Forelimb muscle (tissue), 1 donor: ENCODE measurements around the gene HPD. TPM values are rescaled to one million over a fixed set of nuclear protein-coding genes. Genes with fewer than 3 reads are reported as not detected.
"Not testable (repeated sequence)": the region's sequence is repeated elsewhere in the genome, so short reads cannot be mapped to it uniquely, and the experiment has no call there.

ENCODE experiments used
- DNase-seq: peaks from one replicate; pipeline ENCODE4 v3.0.0-alpha.2; 2013; ENCODE audit warnings: low read depth
- polyA plus RNA-seq: library from polyadenylated mRNA; unstranded; fragments of 120-200 nt; gene quantifications from one replicate; pipeline ENCODE4 v1.2.1, GENCODE V29; 2013; ENCODE audit not compliant: insufficient read length

The HPD gene
- polyA plus RNA-seq, 1 donor: 0.08 TPM

- no peak for DNase-seq
Observed at GRCh38 chr12:121799842-121800693, 58.6 kb downstream of the HPD start.

GRCh38 chr12:121799156-121799841, 59.4 kb downstream of the HPD start:
- DNase-seq: no peak

DNA sequence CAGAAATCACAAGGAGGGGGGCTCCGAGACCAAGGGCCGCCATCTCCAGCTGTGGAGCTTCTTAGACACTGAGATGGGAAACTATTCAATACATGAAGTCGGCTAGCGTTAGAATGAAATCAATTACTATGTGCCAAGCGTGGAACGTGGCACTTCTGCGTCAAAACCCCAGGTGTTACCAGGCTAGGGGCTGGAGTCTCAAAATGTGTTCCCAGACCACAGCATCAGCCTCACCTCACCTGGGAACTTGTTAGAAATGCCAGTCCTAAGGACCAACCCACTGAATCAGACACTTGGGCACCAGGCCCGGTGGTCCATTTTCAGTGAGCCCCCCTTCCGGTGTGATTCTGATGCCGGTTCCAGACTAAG, 59.9 kb downstream of the HPD start:
- DNase-seq: no peak

GRCh38 chr12:121797937-121798786, 60.5 kb downstream of the HPD start:
- DNase-seq: no peak

GRCh38 chr12:121796855-121797751, 61.6 kb downstream of the HPD start:
- DNase-seq: no peak

DNA sequence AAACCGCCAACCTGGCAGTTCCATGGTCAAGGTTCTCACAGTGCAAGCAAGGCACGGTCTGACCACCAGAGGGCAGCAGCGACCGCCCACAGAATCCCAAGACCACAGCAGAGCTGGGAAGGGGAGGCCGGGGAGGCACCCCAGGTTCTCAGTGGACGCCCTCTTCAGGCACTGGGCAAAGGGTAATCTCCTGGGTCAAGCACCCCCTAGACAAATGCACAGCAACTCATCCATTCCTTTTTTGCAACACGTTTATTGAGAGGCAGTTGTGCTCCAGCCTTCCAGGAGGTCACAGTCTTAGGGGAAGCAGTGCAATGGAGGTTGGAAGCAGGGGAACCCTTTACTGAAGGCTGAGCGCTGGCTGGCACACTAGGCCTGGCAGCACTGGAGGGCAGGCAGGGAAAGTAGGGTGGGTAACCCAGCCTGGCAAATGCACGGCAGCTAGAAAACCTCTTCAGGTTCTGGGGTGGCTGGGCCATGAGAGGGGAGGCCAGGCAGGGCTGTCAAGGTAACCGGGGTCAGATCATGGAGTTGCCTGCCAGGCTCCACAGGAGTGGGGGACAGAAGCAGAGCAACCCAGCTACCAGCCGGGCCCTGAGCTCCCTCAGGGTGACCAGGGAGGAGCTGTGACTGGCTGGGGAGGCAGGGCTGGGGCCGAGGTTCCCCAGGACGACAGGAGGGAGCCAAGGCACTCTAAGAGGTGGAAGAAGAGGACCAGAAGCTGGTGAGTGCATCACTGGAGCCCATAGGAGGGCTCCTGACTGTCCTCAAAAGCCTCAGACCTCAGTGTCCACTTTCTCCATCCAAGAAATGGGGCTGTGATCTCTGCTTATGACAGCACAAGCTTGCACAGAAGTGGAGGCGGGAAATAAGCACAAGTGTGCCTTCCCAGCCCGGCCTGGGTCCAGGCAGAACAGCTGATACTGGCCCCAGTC, 63.4 kb downstream of the HPD start:
- DNase-seq: peak; percentile 80

DNA sequence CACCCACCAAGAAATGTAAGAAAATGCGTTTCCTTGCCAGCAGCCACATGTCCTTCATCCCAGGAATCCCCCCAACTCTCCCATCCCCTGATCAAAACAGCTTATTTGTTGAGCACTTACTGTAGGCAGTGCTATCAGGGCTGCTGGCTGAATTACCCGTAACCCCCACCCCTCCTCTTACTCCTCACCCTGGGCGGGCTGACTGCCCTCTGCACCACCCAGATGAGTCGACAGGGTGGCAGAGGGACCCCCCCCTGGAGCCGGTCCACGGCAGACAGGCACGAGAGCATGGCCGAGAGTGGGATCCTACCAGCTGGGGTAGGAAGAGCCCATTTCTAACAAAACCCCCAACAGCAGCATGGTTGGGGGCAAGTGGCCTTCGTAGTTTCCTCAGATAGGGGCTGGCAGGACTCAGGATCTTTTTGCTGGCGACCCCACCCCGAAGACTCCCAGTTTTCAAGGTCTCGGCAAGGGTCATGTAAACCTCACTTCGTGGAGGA, 64.1 kb downstream of the HPD start:
- no peak for DNase-seq

GRCh38 chr12:121793838-121794533, 64.7 kb downstream of the HPD start:
- peak; percentile 71 for DNase-seq

DNA sequence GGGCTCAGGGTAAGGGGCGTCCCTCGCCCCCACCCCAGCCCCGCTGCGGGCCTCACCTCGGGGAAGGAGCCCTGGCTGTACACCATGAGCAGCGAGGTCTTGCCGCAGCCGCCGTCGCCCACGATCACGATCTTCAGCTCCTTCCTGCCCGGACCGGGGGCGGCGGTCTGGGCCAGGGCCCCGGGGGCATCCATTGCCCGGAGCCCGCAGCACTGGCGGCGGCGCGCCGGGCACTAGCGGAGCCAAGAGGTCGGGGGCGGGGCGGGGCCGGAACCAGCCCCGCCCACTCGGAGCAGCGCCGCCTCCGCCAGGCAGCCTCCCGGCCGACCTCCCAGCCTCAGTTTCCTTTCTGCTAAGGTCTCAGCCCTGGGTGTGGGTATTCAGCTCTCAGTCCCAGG, 65.2 kb downstream of the HPD start, which contains the start of gene RHOF:
Gene RHOF, minus strand, starts transcription at position 249 of the 398 bp plus-strand sequence. Its CDS starts 55 bp downstream, at position 194.
- DNase-seq: no peak

- no peak for DNase-seq
Observed at GRCh38 chr12:121792607-121793439, 65.8 kb downstream of the HPD start.

GRCh38 chr12:121791671-121792551, 66.7 kb downstream of the HPD start:
- DNase-seq: no peak

DNA sequence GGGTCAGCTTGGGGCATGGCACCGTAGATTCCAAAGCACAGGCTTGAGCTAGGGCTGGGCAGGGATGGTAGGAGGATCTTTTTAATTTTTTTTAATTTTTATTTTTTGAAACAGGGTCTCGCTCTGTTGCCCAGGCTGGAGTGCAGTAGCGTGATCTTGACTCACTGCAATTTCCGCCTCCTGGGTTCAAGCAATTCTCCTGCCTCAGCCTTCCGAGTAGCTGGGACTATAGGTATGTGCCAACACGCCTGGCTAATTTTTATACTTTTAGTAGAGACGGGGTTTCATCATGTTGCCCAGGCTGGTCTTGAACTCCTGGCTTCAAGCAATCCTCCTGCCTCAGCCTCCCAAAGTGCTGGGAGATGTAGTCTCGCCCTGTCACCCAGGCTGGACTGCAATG, 67.9 kb downstream of the HPD start:
- not testable (repeated sequence) for DNase-seq

DNA sequence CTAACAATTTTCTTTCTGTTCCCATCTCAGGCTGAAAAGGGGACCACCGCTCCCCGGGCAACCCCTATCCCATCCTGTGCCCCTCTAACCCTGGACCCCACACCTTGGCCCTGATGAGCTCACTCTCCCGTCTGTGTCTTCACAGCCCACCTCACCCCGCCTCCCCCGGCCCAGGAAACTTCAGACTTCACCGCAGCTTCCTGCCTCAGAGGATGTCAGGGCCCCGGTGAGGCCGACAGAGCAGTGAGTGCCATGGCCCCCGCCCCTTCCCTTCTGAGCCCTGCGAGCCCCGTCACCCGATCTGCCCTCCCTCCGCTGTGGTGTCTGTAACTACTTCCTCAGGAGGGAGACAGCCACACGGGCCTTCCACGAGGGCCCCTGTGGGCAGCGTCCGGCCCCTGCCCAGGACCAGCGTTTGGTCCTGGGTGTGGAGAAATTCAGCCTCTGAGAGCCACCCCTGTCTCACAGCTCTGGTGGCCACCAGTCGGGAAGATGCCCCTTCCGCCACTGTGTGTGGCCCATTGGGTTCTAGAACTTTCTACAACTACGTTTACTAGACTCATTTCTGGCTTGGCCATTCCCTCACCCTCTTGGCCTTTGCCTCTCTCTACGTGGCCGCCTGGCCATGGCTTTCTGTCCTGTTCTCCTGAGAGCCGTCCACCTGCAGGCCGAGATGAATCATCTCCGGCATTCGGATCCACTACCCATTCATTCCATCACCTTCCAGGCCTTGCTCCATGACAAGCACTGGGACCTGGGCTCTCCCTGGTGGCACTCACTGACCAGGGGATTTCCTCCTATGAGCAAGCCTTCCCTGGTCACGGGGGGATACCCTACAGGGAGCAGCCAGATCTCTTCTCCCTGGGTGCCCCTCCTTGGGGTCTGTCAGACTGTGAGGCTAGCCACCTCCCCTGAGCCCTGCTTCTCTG, 68.6 kb downstream of the HPD start:
- no peak for DNase-seq
